Measurements from ENCODE around the gene FBXL7.

DNA sequence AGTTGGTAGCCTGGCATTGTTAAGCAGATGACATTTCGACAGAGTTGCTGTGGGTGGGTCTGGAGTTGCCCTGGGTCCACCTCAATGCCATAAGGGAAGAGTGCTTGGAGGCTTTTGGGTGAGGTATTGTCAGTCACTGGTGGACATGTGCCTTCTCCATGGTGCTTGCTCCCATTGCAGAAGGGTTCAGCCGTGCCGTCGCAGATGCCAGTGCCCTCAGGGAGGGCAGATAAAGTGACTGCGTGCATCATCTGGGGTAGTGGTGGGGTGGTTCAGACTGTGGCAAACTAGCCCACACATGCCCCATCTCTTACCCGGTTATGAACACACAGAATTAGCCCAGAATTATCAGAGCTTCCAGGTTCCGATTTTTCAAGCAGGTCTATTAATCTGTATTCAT, 71.6 kb downstream of the FBXL7 start:
- TF ChIP-seq, protein P1, sequence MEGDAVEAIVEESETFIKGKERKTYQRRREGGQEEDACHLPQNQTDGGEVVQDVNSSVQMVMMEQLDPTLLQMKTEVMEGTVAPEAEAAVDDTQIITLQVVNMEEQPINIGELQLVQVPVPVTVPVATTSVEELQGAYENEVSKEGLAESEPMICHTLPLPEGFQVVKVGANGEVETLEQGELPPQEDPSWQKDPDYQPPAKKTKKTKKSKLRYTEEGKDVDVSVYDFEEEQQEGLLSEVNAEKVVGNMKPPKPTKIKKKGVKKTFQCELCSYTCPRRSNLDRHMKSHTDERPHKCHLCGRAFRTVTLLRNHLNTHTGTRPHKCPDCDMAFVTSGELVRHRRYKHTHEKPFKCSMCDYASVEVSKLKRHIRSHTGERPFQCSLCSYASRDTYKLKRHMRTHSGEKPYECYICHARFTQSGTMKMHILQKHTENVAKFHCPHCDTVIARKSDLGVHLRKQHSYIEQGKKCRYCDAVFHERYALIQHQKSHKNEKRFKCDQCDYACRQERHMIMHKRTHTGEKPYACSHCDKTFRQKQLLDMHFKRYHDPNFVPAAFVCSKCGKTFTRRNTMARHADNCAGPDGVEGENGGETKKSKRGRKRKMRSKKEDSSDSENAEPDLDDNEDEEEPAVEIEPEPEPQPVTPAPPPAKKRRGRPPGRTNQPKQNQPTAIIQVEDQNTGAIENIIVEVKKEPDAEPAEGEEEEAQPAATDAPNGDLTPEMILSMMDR (conservative IDR thresholded peaks at IDR 0.05; ENCODE audit: low read length), result no peak
- no peak for TF ChIP-seq EZH2phosphoT487 (IDR thresholded peaks at IDR 0.05; ENCODE audit: borderline replicate concordance)
